ENCODE results near the gene FBXL17. TPM values are rescaled to one million over a fixed set of nuclear protein-coding genes. Genes with fewer than 3 reads are reported as not detected.

FBXL17 gene
- total and polyA plus RNA-seq, 4 donors: 2.1 to 14.1 (median 6.3) TPM

DNA sequence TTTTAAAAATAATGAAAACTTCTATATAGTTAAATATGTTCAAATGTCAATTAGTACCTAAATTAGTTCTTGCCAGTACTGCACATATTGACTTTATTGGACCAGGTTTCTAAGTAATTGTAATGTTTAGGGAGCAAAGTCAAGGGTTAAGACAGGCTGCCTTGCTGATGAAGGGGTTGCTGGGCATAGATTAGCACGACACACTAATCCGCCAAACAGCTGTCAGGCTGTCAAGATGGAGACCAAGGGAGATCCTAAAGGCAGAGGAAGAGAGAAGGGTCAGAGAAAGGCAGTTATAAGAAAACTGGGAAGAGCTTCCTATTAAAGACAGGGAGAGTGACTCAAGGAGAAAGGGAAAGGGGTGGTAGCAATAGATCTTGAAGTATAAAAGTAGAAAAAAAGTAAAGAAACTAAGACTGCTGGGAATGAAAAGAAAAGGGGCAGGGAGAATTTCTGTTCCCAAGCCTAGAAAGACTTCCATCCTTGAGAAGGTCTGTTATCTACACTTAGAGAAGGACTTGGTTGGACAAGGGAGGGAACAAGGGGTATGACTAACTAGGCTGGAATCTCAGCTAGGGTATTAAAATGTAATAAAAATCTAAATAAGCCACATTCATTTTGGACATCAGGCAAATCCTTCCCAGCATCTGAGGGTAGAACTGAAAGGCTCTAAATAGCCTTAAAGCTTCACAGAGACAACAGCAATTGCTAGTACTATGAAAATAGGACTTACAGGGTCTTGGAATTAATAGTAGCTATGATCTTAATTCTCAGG lies 188.7 kb downstream of the FBXL17 start:
- H3K9ac ChIP-seq (ENCODE audit: low read depth in 1 of 2, low read length in 2 of 2): no peak overlapping the region
- H3K4me3 ChIP-seq (ENCODE audit: low read depth in 1 of 3, low read length in 3 of 3): no peak overlapping the region
- H3K27me3 ChIP-seq (ENCODE audit: control insufficient read depth in 4 of 4, insufficient read depth in 4 of 4, low read length in 3 of 4): no peaks in the 10 kb centered on the region
- no peaks in the 10 kb centered on the region for H3K36me3 ChIP-seq (ENCODE audit: control insufficient read depth in 4 of 4, insufficient read depth in 3 of 4, low read depth in 1 of 4, low read length in 3 of 4)
- H3K4me1 ChIP-seq (ENCODE audit: control insufficient read depth in 4 of 4, insufficient read depth in 4 of 4, low read length in 3 of 4): no peaks in the 10 kb centered on the region
- TF ChIP-seq JUND (IDR thresholded peaks at IDR 0.05): no peak
- no peak for TF ChIP-seq NR2F2 (IDR thresholded peaks at IDR 0.05)
- TF ChIP-seq, protein P1, sequence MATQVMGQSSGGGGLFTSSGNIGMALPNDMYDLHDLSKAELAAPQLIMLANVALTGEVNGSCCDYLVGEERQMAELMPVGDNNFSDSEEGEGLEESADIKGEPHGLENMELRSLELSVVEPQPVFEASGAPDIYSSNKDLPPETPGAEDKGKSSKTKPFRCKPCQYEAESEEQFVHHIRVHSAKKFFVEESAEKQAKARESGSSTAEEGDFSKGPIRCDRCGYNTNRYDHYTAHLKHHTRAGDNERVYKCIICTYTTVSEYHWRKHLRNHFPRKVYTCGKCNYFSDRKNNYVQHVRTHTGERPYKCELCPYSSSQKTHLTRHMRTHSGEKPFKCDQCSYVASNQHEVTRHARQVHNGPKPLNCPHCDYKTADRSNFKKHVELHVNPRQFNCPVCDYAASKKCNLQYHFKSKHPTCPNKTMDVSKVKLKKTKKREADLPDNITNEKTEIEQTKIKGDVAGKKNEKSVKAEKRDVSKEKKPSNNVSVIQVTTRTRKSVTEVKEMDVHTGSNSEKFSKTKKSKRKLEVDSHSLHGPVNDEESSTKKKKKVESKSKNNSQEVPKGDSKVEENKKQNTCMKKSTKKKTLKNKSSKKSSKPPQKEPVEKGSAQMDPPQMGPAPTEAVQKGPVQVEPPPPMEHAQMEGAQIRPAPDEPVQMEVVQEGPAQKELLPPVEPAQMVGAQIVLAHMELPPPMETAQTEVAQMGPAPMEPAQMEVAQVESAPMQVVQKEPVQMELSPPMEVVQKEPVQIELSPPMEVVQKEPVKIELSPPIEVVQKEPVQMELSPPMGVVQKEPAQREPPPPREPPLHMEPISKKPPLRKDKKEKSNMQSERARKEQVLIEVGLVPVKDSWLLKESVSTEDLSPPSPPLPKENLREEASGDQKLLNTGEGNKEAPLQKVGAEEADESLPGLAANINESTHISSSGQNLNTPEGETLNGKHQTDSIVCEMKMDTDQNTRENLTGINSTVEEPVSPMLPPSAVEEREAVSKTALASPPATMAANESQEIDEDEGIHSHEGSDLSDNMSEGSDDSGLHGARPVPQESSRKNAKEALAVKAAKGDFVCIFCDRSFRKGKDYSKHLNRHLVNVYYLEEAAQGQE (IDR thresholded peaks at IDR 0.05): no peak
- TF ChIP-seq FOXA2 (IDR thresholded peaks at IDR 0.05): no peak
- TF ChIP-seq, protein P2, sequence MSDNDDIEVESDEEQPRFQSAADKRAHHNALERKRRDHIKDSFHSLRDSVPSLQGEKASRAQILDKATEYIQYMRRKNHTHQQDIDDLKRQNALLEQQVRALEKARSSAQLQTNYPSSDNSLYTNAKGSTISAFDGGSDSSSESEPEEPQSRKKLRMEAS (IDR thresholded peaks at IDR 0.05): no peak
- no peak for TF ChIP-seq HNF4A (conservative IDR thresholded peaks at IDR 0.05)
- TF ChIP-seq YY1 (IDR thresholded peaks at IDR 0.05): no peak
- no peak for TF ChIP-seq GABPA (IDR thresholded peaks at IDR 0.05 in 1 of 2, conservative IDR thresholded peaks at IDR 0.05 in 1 of 2)
- TF ChIP-seq HNF4G (IDR thresholded peaks at IDR 0.05): no peak
- TF ChIP-seq, protein P3, sequence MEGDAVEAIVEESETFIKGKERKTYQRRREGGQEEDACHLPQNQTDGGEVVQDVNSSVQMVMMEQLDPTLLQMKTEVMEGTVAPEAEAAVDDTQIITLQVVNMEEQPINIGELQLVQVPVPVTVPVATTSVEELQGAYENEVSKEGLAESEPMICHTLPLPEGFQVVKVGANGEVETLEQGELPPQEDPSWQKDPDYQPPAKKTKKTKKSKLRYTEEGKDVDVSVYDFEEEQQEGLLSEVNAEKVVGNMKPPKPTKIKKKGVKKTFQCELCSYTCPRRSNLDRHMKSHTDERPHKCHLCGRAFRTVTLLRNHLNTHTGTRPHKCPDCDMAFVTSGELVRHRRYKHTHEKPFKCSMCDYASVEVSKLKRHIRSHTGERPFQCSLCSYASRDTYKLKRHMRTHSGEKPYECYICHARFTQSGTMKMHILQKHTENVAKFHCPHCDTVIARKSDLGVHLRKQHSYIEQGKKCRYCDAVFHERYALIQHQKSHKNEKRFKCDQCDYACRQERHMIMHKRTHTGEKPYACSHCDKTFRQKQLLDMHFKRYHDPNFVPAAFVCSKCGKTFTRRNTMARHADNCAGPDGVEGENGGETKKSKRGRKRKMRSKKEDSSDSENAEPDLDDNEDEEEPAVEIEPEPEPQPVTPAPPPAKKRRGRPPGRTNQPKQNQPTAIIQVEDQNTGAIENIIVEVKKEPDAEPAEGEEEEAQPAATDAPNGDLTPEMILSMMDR (IDR thresholded peaks at IDR 0.05; ENCODE audit: low read depth, low read length, missing input control): no peak
- TF ChIP-seq FOXA1 (IDR thresholded peaks at IDR 0.05): no peak
- no peak for TF ChIP-seq TAF1 (conservative IDR thresholded peaks at IDR 0.05)
- TF ChIP-seq EGR1 (IDR thresholded peaks at IDR 0.05; ENCODE audit: low read depth in 2 of 2): no peak
- TF ChIP-seq, protein P4, sequence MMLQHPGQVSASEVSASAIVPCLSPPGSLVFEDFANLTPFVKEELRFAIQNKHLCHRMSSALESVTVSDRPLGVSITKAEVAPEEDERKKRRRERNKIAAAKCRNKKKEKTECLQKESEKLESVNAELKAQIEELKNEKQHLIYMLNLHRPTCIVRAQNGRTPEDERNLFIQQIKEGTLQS (IDR thresholded peaks at IDR 0.05): no peak
- TF ChIP-seq, protein P5, sequence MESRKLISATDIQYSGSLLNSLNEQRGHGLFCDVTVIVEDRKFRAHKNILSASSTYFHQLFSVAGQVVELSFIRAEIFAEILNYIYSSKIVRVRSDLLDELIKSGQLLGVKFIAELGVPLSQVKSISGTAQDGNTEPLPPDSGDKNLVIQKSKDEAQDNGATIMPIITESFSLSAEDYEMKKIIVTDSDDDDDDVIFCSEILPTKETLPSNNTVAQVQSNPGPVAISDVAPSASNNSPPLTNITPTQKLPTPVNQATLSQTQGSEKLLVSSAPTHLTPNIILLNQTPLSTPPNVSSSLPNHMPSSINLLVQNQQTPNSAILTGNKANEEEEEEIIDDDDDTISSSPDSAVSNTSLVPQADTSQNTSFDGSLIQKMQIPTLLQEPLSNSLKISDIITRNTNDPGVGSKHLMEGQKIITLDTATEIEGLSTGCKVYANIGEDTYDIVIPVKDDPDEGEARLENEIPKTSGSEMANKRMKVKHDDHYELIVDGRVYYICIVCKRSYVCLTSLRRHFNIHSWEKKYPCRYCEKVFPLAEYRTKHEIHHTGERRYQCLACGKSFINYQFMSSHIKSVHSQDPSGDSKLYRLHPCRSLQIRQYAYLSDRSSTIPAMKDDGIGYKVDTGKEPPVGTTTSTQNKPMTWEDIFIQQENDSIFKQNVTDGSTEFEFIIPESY (IDR thresholded peaks at IDR 0.05): no peak
- no peak for TF ChIP-seq RXRA (IDR thresholded peaks at IDR 0.05)
- TF ChIP-seq SP1 (IDR thresholded peaks at IDR 0.05): no peak
- WGBS: 94% methylated on average over 2 of the region's 2 CpGs
- H3K27ac ChIP-seq (ENCODE audit: low read depth in 1 of 2, low read length in 2 of 2): no peak overlapping the region
- no peak for DNase-seq (ENCODE audit: low spot score)
- H3K9me3 ChIP-seq (ENCODE audit: control insufficient read depth in 4 of 4, low read length in 3 of 4): no peaks in the 10 kb centered on the region

Measured in liver (tissue), 9 donors.